ENCODE data around the gene FDX1.

FDX1 gene

DNA sequence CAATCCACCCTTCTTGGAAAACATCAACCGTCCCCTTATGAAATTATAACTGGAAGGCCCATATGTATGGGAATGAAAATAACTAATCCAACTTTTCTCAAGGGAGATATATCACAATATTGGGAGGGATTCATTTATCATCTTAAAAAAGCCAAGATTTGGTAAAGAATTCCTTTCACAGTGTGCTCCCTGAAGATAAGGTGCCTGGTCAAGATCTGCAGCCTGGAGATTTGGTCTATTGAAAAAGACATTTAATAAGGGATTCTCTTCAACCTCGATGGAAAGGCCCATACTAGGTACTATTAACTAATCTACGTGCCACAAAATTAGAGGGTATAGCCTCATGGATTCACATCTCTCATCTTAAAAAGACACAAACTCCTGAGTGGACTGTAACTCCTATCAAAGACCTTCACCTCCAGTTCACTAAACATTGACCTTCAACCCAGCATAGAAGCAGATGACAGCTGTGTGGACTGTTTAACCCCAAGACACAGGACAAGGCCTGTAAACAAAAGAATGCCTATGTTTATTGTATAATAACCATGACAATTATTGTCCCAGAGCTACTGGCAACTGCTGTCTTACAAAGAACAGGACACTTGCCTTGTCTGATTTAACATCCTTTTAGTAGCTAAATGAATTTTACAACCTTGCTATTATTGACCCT, 4.8 kb upstream of the FDX1 start:
- Mint-ChIP-seq H3K9me3 (no peaks in the 10 kb centered on the region), H3K4me1 (peaks cover 12% of the 10 kb centered on the region), H3K27me3 (no peaks in the 10 kb centered on the region), H3K4me3 (no peak overlapping the region), H3K27ac (no peak overlapping the region), H3K36me3 (ENCODE audit: low read depth) (no peaks in the 10 kb centered on the region)
- no peak for DNase-seq
- no peak for ATAC-seq

DNA sequence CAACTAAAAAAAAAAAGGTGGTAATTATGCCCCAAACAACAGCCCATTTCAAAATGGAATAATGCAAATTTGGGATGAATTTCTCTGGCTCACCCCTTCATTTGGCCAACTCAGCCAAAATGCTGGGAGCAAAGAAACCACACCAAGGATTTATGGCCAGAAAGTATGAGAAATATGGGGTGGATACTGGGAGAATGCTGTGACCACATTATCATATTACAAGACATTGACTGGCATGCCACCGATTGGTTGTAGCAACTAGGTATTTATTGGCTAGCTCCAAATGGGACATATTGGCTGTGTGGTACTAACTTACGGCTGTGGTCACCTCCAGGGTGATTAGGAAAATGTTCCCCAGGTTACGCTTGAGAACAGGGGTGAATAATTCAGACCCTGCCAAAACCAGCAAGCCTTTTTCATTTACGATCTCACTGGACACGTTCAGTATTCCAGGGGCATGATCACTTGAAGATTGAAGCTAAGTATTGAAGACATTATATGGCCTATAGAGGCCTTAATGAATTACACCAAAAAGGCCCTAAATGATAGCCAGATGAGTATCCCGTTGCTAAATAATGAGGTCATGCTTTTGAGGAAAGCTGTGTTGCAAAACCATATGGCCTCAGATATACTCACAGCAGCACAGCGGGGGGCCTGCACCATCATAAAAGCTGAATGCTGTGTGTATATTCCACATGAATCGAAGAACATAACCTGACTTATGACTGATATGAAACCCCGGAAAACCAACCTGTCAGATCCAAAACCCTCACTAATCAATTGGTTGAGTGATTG, 3.8 kb upstream of the FDX1 start:
- Mint-ChIP-seq H3K27ac (no peak overlapping the region), H3K36me3 (ENCODE audit: low read depth) (peaks cover 3% of the 10 kb centered on the region), H3K9me3 (no peaks in the 10 kb centered on the region), H3K4me3 (no peak overlapping the region), H3K4me1 (peaks cover 17% of the 10 kb centered on the region), H3K27me3 (no peaks in the 10 kb centered on the region)
- ATAC-seq (no peak), DNase-seq (no peak)

- ATAC-seq (no peak), DNase-seq (no peak)
- H3K9me3 Mint-ChIP-seq = no peaks in the 10 kb centered on the region
- no peak overlapping the region for H3K27ac Mint-ChIP-seq
- no peaks in the 10 kb centered on the region for H3K27me3 Mint-ChIP-seq
- peaks cover 3% of the 10 kb centered on the region for H3K36me3 Mint-ChIP-seq (ENCODE audit: low read depth)
- H3K4me3 Mint-ChIP-seq = no peak overlapping the region
- H3K4me1 Mint-ChIP-seq = peaks cover 38% of the 10 kb centered on the region
Measured at GRCh38 chr11:110428040-110428439, 1.7 kb upstream of the FDX1 start.

DNA sequence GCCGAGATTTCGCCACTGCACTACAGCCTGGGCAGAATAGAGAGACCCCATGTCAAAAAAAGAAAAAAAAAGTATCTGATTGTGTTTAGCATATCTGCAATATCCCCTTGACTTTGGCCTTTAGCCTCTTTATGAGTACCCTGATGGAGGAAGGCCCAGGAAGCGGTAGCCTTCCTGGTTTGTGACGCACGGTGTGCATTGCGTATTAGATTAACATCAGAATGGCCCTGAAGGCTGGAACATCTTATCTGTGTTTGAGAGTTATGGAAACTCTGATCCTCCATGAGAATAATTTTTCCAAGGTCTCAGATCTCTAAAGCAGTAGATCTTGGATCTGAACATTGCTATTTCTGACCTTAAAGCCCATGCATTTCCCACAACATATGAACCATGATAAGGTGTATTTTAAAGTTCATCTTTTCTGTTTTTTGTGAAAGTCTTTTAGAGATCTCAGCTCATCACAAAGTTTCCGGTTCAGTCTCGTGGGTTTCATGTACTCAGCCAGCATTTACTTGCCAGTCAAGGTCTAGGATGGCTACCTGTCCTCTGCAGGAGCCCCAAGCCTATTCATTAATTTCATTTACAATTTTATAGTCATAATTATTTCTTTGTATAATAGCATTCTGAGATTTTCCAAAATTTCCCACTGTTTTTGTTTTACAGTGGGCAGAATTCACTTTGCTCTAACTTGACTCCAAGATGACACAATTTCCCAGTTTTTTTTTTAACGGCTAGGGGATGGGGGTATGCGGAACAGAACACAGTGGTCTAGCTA, 605 bp upstream of the FDX1 start:
- Mint-ChIP-seq H3K27ac (peak overlapping the region; percentile 82), H3K4me1 (peaks cover 49% of the 10 kb centered on the region), H3K4me3 (peak overlapping the region; percentile 94), H3K9me3 (no peaks in the 10 kb centered on the region), H3K27me3 (no peaks in the 10 kb centered on the region), H3K36me3 (ENCODE audit: low read depth) (peaks cover 5% of the 10 kb centered on the region)
- ATAC-seq (no peak), DNase-seq (no peak)

GRCh38 chr11:110430267-110431050, 711 bp downstream of the FDX1 start:
- peak; percentile 27 for ATAC-seq
- Mint-ChIP-seq H3K27me3 (no peaks in the 10 kb centered on the region), H3K4me3 (peak overlapping the region; percentile 94), H3K36me3 (ENCODE audit: low read depth) (peaks cover 5% of the 10 kb centered on the region), H3K4me1 (peaks cover 54% of the 10 kb centered on the region), H3K9me3 (no peaks in the 10 kb centered on the region), H3K27ac (peak overlapping the region; percentile 94)
- peak; percentile 29 for DNase-seq

- no peak for DNase-seq
- Mint-ChIP-seq H3K9me3 (no peaks in the 10 kb centered on the region), H3K4me3 (peak overlapping the region; percentile 94), H3K36me3 (ENCODE audit: low read depth) (peaks cover 7% of the 10 kb centered on the region), H3K27me3 (no peaks in the 10 kb centered on the region), H3K27ac (peak overlapping the region; percentile 94), H3K4me1 (peaks cover 60% of the 10 kb centered on the region)
- no peak for ATAC-seq
Measured at GRCh38 chr11:110431051-110431672, 1.4 kb downstream of the FDX1 start.

GRCh38 chr11:110431674-110432073, 1.9 kb downstream of the FDX1 start:
- ATAC-seq (no peak), DNase-seq (no peak)
- H3K9me3 Mint-ChIP-seq = no peaks in the 10 kb centered on the region
- H3K27me3 Mint-ChIP-seq = no peaks in the 10 kb centered on the region
- H3K4me3 Mint-ChIP-seq = peak overlapping the region; percentile 94
- H3K27ac Mint-ChIP-seq = peak overlapping the region; percentile 94
- peaks cover 65% of the 10 kb centered on the region for H3K4me1 Mint-ChIP-seq
- peaks cover 7% of the 10 kb centered on the region for H3K36me3 Mint-ChIP-seq (ENCODE audit: low read depth)

GRCh38 chr11:110432713-110433392, 3.1 kb downstream of the FDX1 start:
- Mint-ChIP-seq H3K36me3 (ENCODE audit: low read depth) (peaks cover 16% of the 10 kb centered on the region), H3K4me1 (peaks cover 76% of the 10 kb centered on the region), H3K27me3 (no peaks in the 10 kb centered on the region), H3K27ac (no peak overlapping the region), H3K9me3 (no peaks in the 10 kb centered on the region), H3K4me3 (peak overlapping the region; percentile 94)
- DNase-seq (no peak), ATAC-seq (no peak)

DNA sequence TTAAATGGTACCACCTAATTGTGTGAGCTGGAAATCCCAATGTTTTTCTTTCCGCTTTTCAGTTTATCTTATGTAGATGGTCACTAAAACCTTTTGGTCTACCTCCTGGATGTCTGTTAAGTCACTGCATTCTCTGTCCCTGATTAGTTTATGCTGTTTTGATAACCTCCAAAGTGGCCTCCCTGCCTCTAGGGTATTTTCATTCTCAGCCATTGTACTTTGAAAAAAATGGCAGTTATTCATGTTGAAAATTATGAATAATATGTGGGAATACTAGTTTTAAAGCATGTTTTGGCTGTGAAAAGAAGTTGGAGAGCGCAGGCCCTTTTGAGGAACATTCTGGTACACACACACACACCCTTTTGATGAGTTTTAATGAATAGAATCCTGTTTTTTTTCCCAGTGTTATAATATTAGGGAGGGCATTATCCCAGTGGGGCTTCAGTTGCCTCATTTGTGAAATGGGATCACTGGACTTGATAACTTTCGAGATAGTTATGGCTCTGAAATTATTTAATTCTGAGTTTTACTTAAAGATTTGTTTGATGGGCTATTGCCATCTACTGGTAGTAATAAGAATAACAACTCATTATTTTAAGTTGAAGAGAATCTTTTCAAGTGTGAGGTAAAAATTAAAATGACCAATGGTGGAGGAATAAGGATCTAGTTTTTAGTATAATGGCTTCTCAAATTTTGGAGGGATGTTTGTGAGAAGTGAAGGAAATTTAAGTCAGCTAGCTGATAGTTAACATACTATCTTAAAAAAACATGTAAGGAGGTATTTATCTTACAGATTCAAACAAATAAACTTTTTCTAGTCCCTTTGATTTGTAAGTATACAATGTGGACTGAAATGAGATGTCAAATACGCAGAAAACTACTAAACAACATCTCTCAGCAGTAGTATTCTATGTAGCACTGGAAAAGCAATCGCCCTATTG, 3.9 kb downstream of the FDX1 start:
- DNase-seq (no peak), ATAC-seq (no peak)
- no peaks in the 10 kb centered on the region for H3K9me3 Mint-ChIP-seq
- H3K4me3 Mint-ChIP-seq = no peak overlapping the region
- H3K4me1 Mint-ChIP-seq = peaks cover 78% of the 10 kb centered on the region
- H3K36me3 Mint-ChIP-seq (ENCODE audit: low read depth) = peaks cover 21% of the 10 kb centered on the region
- H3K27me3 Mint-ChIP-seq = no peaks in the 10 kb centered on the region
- H3K27ac Mint-ChIP-seq = peak overlapping the region; percentile 0

DNA sequence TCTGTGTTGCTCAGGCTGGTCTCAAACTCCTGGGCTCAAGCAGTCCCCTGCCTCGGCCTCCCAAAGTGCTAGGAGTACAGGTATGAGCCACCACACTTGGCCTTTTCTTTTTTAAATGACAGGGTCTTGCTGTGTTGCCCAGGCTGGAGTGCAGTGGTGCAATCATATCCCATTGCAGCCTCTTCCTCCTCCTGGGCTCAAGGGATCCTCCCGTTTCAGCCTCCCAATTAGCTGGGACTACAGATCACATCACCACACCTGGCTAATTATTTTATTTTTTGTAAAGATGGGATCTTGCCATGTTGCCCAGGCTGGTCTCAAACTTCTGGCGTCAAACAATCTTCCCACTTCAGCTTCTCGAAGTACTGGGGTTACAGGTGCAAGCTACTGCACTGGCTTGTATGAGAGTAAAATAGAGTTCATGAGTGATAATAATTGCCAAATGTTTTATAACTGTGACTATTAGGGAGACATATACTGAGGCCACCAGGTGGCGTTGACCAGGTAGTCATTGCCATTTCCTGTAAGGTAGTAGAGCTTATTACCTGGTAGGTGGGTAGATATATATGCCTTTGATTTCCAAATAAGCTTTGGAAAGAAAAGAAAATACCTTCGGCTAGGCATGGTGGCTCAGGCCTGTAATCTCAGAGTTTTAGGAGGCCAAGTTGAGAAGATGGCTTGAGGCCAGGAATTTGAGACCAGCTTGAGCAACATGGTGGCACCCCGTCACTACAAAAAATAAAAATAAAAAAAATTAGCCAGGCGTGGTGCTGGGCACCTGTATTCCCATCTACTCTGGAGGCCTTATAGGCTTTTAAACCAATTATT, 5.4 kb downstream of the FDX1 start:
- H3K27me3 Mint-ChIP-seq = no peaks in the 10 kb centered on the region
- H3K27ac Mint-ChIP-seq = no peak overlapping the region
- peaks cover 34% of the 10 kb centered on the region for H3K36me3 Mint-ChIP-seq (ENCODE audit: low read depth)
- no peak for DNase-seq
- no peak overlapping the region for H3K4me3 Mint-ChIP-seq
- no peak for ATAC-seq
- no peaks in the 10 kb centered on the region for H3K9me3 Mint-ChIP-seq
- H3K4me1 Mint-ChIP-seq = peaks cover 69% of the 10 kb centered on the region

DNA sequence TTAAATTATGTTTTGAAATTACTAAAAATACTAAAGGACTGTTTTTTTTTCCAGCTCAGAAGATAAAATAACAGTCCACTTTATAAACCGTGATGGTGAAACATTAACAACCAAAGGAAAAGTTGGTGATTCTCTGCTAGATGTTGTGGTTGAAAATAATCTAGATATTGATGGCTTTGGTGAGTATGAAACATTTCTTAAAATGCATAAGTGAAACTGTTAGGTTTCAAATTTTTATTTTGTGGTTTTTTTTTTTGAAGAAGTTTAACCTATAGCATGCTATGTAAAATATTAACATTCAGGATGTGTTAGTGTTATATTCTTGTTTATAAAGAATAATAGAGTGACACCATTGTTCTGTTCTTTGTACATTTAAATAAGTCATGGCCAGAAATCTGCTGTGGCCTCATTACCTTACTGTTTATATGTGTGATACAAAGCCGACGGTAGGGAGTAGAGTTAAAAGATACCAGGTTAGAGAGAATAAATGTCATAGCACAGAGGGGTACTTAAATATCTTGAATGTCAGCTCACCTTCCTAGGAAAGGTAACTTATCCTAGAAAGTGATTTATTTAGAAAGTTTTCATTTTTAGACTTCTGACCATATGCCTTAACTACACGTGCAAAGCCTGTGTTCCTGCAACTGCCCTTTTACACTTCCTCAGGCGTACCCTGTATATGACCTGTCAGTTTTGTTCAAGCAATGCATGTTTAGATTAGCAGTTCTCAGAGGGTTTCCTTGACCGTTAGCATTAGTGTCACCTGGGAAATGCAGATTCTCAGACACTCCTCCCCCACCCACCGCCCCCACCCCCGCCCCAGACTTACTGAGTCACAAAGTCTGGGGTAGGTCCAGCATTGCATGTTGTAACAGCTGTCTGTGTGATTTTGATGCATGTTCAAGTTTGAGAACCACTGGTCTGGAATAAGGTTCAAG, 6.3 kb downstream of the FDX1 start:
- Mint-ChIP-seq H3K27me3 (no peaks in the 10 kb centered on the region), H3K4me1 (peaks cover 64% of the 10 kb centered on the region), H3K4me3 (no peak overlapping the region), H3K36me3 (ENCODE audit: low read depth) (peaks cover 40% of the 10 kb centered on the region), H3K9me3 (peaks cover 1% of the 10 kb centered on the region), H3K27ac (no peak overlapping the region)
- no peak for ATAC-seq
- no peak for DNase-seq
